ENCODE measurements around the gene SERGEF.

The SERGEF gene

GRCh38 chr11:17775507-17776211 lies 237.2 kb downstream of the SERGEF start:
- Histone ChIP-seq H2AFZ (ENCODE audit: low read depth, low read length, severe bottlenecking) (no peak overlapping the region), H3K9me3 (ENCODE audit: insufficient read depth, low read length) (no peaks in the 10 kb centered on the region), H3K4me2 (ENCODE audit: low read depth, low read length, poor library complexity, severe bottlenecking) (no peak overlapping the region), H3K36me3 (ENCODE audit: low read length) (no peaks in the 10 kb centered on the region), H3F3A (ENCODE audit: insufficient read depth) (no peaks in the 10 kb centered on the region), H3K79me2 (ENCODE audit: insufficient read depth, low read length) (no peaks in the 10 kb centered on the region), H4K20me1 (ENCODE audit: low read depth, low read length) (no peaks in the 10 kb centered on the region), H3K27ac (ENCODE audit: low read depth, low read length) (no peak overlapping the region), H3K9me2 (replicated peaks; ENCODE audit: insufficient read depth, low read length) (no peaks in the 10 kb centered on the region), H3K4me3 (ENCODE audit: insufficient read depth, low read length, poor library complexity, severe bottlenecking) (no peak overlapping the region), H3K27me3 (ENCODE audit: low read length) (no peaks in the 10 kb centered on the region), H3K9ac (ENCODE audit: low read length) (no peak overlapping the region)
- no peak for TF ChIP-seq CTCF (IDR thresholded peaks at IDR 0.05; ENCODE audit: insufficient read depth, low read length, poor library complexity, severe bottlenecking)

GRCh38 chr11:17775035-17775348 lies 237.9 kb downstream of the SERGEF start:
- Histone ChIP-seq H3K4me2 (ENCODE audit: low read depth, low read length, poor library complexity, severe bottlenecking) (no peak overlapping the region), H3K36me3 (ENCODE audit: low read length) (no peaks in the 10 kb centered on the region), H3K79me2 (ENCODE audit: insufficient read depth, low read length) (no peaks in the 10 kb centered on the region), H3K9ac (ENCODE audit: low read length) (no peak overlapping the region), H3K27me3 (ENCODE audit: low read length) (no peaks in the 10 kb centered on the region), H3K9me3 (ENCODE audit: insufficient read depth, low read length) (no peaks in the 10 kb centered on the region), H3K27ac (ENCODE audit: low read depth, low read length) (no peak overlapping the region), H3K4me3 (ENCODE audit: insufficient read depth, low read length, poor library complexity, severe bottlenecking) (no peak overlapping the region), H4K20me1 (ENCODE audit: low read depth, low read length) (no peaks in the 10 kb centered on the region), H2AFZ (ENCODE audit: low read depth, low read length, severe bottlenecking) (no peak overlapping the region), H3K9me2 (replicated peaks; ENCODE audit: insufficient read depth, low read length) (no peaks in the 10 kb centered on the region), H3F3A (ENCODE audit: insufficient read depth) (no peaks in the 10 kb centered on the region)
- TF ChIP-seq EZH2phosphoT487 (conservative IDR thresholded peaks at IDR 0.05; ENCODE audit: low read length): no peak

DNA sequence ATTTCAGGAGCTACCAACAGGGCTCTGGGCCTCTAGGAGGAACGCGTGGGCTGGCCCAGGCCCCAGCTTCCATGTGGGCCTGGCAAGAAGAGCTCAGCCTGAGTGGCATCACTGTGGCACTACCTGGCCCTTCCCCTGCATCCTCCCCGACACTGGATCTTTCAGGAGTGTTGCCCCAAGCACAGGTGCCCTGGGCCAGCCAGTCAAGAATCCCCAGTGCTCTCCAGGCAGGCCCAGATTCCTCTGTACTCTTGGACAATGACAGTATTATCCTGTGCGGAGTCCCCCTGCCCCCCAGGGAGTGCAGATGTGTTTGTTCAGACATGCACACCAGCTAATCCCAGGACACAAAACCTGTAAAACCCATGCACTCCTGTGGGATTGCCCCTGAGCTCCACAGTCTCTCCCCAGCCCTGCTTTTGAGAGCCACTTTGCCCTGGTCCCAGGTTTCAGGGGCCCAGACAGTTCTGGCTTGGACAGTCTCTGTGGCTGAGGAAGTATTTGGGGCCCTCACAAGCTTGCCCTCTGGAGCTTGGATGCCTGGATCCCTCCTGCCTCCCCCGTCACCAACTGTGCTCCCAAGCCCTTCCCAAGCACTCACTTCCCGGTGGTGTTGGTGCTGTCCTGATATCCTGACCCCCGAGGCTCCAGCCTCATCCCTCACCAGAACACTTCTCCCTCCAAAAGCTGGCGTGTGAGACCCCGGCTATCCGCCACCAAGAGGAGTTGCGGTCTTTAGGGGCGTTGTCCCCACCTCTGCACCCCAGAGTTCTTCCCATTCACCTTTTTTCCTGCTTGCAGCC lies 238.4 kb downstream of the SERGEF start:
- no peak overlapping the region for H2AFZ ChIP-seq (ENCODE audit: low read depth, low read length, severe bottlenecking)
- H3K27me3 ChIP-seq (ENCODE audit: low read length): no peaks in the 10 kb centered on the region
- no peak overlapping the region for H3K4me3 ChIP-seq (ENCODE audit: insufficient read depth, low read length, poor library complexity, severe bottlenecking)
- H3K27ac ChIP-seq (ENCODE audit: low read depth, low read length): no peak overlapping the region
- H4K20me1 ChIP-seq (ENCODE audit: low read depth, low read length): no peaks in the 10 kb centered on the region
- TF ChIP-seq CTCF (IDR thresholded peaks at IDR 0.05; ENCODE audit: insufficient read depth, low read length, poor library complexity, severe bottlenecking) (no peak), EZH2phosphoT487 (conservative IDR thresholded peaks at IDR 0.05; ENCODE audit: low read length) (no peak)
- H3F3A ChIP-seq (ENCODE audit: insufficient read depth): no peaks in the 10 kb centered on the region
- H3K79me2 ChIP-seq (ENCODE audit: insufficient read depth, low read length): no peaks in the 10 kb centered on the region
- no peaks in the 10 kb centered on the region for H3K9me3 ChIP-seq (ENCODE audit: insufficient read depth, low read length)
- no peaks in the 10 kb centered on the region for H3K36me3 ChIP-seq (ENCODE audit: low read length)
- H3K9me2 ChIP-seq (replicated peaks; ENCODE audit: insufficient read depth, low read length): no peaks in the 10 kb centered on the region
- H3K4me2 ChIP-seq (ENCODE audit: low read depth, low read length, poor library complexity, severe bottlenecking): no peak overlapping the region
- H3K9ac ChIP-seq (ENCODE audit: low read length): no peak overlapping the region

GRCh38 chr11:17773674-17774073 lies 239.2 kb downstream of the SERGEF start:
- no peak overlapping the region for H2AFZ ChIP-seq (ENCODE audit: low read depth, low read length, severe bottlenecking)
- H3K9me2 ChIP-seq (replicated peaks; ENCODE audit: insufficient read depth, low read length): no peaks in the 10 kb centered on the region
- no peaks in the 10 kb centered on the region for H3K9me3 ChIP-seq (ENCODE audit: insufficient read depth, low read length)
- no peaks in the 10 kb centered on the region for H3K27me3 ChIP-seq (ENCODE audit: low read length)
- no peaks in the 10 kb centered on the region for H3F3A ChIP-seq (ENCODE audit: insufficient read depth)
- no peak overlapping the region for H3K27ac ChIP-seq (ENCODE audit: low read depth, low read length)
- no peak overlapping the region for H3K4me3 ChIP-seq (ENCODE audit: insufficient read depth, low read length, poor library complexity, severe bottlenecking)
- no peak overlapping the region for H3K9ac ChIP-seq (ENCODE audit: low read length)
- no peaks in the 10 kb centered on the region for H3K36me3 ChIP-seq (ENCODE audit: low read length)
- H3K79me2 ChIP-seq (ENCODE audit: insufficient read depth, low read length): no peaks in the 10 kb centered on the region
- no peak overlapping the region for H3K4me2 ChIP-seq (ENCODE audit: low read depth, low read length, poor library complexity, severe bottlenecking)
- TF ChIP-seq CTCF (IDR thresholded peaks at IDR 0.05; ENCODE audit: insufficient read depth, low read length, poor library complexity, severe bottlenecking) (no peak), EZH2phosphoT487 (conservative IDR thresholded peaks at IDR 0.05; ENCODE audit: low read length) (no peak)
- H4K20me1 ChIP-seq (ENCODE audit: low read depth, low read length): no peaks in the 10 kb centered on the region
